IMR-90 (cell line): ENCODE data around the gene MAGI1. TPM values are rescaled to one million over a fixed set of nuclear protein-coding genes. Genes with fewer than 3 reads are reported as not detected.
A peak's percentile ranks its signal among the peaks of the same experiment; 100 is the strongest.

Experiments
- ATAC-seq: fragments of 200-7000 bp; cut with Tn5 transposase; 2 replicates; pipeline ENCODE4 v1.9.1; 2020; ENCODE audit warnings: low read depth, mild to moderate bottlenecking, moderate library complexity
- BruUV-seq: library from RNA; stranded (reverse); fragments of 400-500 nt; replicated peaks from 2 replicates; lab custom pipeline; 2021; lab: Mats Ljungman, UMichigan
- CTCF ChIA-PET: fragments of 300-600 bp; formaldehyde crosslinking; extraction: SDS; loops from one replicate; lab custom pipeline; 2021; ENCODE audit warnings: antibody characterized with exemption; lab: Yijun Ruan, JAX
- POLR2A ChIA-PET: fragments of 300-600 bp; sonication (Branson Sonifier 250); formaldehyde crosslinking; loops from one replicate; lab custom pipeline; 2022; ENCODE audit warnings: antibody characterized with exemption; ENCODE audit not compliant: unreplicated experiment; lab: Charles Lee
- DNase-seq: peaks from one replicate; pipeline ENCODE4 v3.0.0; 2013
- H2AFZ ChIP-seq: replicated peaks from 2 replicates; pipeline ENCODE3; 2013; ENCODE audit warnings: low read length, mild to moderate bottlenecking; ENCODE audit not compliant: poor library complexity
- H2AK5ac ChIP-seq: 2 replicates; pipeline ENCODE4 v1.6.1; 2013; ENCODE audit warnings: low read depth, low read length, inconsistent platforms
- H2AK9ac ChIP-seq: replicated peaks from 2 replicates; pipeline ENCODE3; 2013; ENCODE audit warnings: mild to moderate bottlenecking, low read depth, low read length, moderate library complexity; ENCODE audit not compliant: poor library complexity
- H2BK120ac ChIP-seq: 2 replicates; pipeline ENCODE4 v1.6.1; 2013; ENCODE audit warnings: low read depth, low read length, inconsistent platforms
- H2BK15ac ChIP-seq: 3 replicates; pipeline ENCODE4 v1.6.1; 2013; ENCODE audit warnings: low read depth, low read length, inconsistent platforms
- H2BK20ac ChIP-seq: 2 replicates; pipeline ENCODE4 v1.6.1; 2013; ENCODE audit warnings: low read depth, mild to moderate bottlenecking, inconsistent platforms, low read length, moderate library complexity
- H2BK5ac ChIP-seq: 2 replicates; pipeline ENCODE4 v1.6.1; 2013; ENCODE audit warnings: mild to moderate bottlenecking, low read depth, low read length, inconsistent platforms; ENCODE audit not compliant: poor library complexity, severe bottlenecking
- H3K14ac ChIP-seq: replicated peaks from 2 replicates; pipeline ENCODE4 v1.6.1; 2013; ENCODE audit warnings: low read depth, low read length, inconsistent platforms
- H3K18ac ChIP-seq: 2 replicates; pipeline ENCODE4 v1.6.1; 2013; ENCODE audit warnings: low read depth, low read length, control low read depth
- H3K23ac ChIP-seq: 2 replicates; pipeline ENCODE4 v1.6.1; 2013; ENCODE audit warnings: low read depth, low read length, inconsistent platforms
- H3K27ac ChIP-seq: 2 replicates; pipeline ENCODE4 v1.5.1; 2013; ENCODE audit warnings: mild to moderate bottlenecking, control low read depth, low read length; ENCODE audit not compliant: insufficient read depth
- H3K27me3 ChIP-seq: 2 replicates; pipeline ENCODE4 v1.6.1; 2013; ENCODE audit warnings: low read length; ENCODE audit not compliant: control insufficient read depth, insufficient read depth
- H3K36me3 ChIP-seq: 2 replicates; pipeline ENCODE4 v1.6.1; 2013; ENCODE audit warnings: low read length, mixed read lengths; ENCODE audit not compliant: control insufficient read depth, insufficient read depth
- H3K4ac ChIP-seq: 2 replicates; pipeline ENCODE4 v1.6.1; 2013; ENCODE audit warnings: low read depth, low read length, inconsistent platforms
- H3K4me1 ChIP-seq: 2 replicates; pipeline ENCODE4 v1.6.1; 2013; ENCODE audit warnings: low read length, mixed read lengths; ENCODE audit not compliant: control insufficient read depth, insufficient read depth
- H3K4me2 ChIP-seq: 2 replicates; pipeline ENCODE4 v1.6.1; 2013; ENCODE audit warnings: low read depth, mild to moderate bottlenecking, control low read depth, low read length, moderate library complexity
- H3K4me3 ChIP-seq: 2 replicates; pipeline ENCODE4 v1.5.1; 2013; ENCODE audit warnings: low read depth, mild to moderate bottlenecking, control low read depth, low read length, moderate library complexity; ENCODE audit not compliant: insufficient read depth
- H3K56ac ChIP-seq: 2 replicates; pipeline ENCODE4 v1.6.1; 2013; ENCODE audit warnings: low read length, inconsistent platforms; ENCODE audit not compliant: insufficient read depth; ENCODE audit errors: extremely low read depth
- H3K79me1 ChIP-seq, 2 experiments: 2 replicates each; pipeline ENCODE4 v1.6.1; 2013; ENCODE audit warnings: low read length in 2 of 2, inconsistent platforms in 1 of 2, low read depth in 1 of 2
- H3K9ac ChIP-seq: 2 replicates; pipeline ENCODE4 v1.6.1; 2013; ENCODE audit warnings: low read depth, low read length, control low read depth
- H3K9me1 ChIP-seq: 2 replicates; pipeline ENCODE4 v1.6.1; 2013; ENCODE audit warnings: low read length, inconsistent platforms; ENCODE audit not compliant: insufficient read depth
- H3K9me3 ChIP-seq: 2 replicates; pipeline ENCODE4 v1.6.1; 2013; ENCODE audit warnings: low read length; ENCODE audit not compliant: control insufficient read depth, insufficient read depth
- H4K20me1 ChIP-seq: 2 replicates; pipeline ENCODE4 v1.6.1; 2013; ENCODE audit warnings: low read length, inconsistent platforms; ENCODE audit not compliant: insufficient read depth
- H4K5ac ChIP-seq: 2 replicates; pipeline ENCODE4 v1.6.1; 2013; ENCODE audit warnings: mild to moderate bottlenecking, low read depth, low read length, control low read depth
- H4K8ac ChIP-seq, 2 experiments: 2 replicates each; pipeline ENCODE4 v1.6.1; 2013; ENCODE audit warnings: low read depth in 2 of 2, low read length in 2 of 2, control low read depth in 1 of 2, inconsistent platforms in 1 of 2
- H4K91ac ChIP-seq: 2 replicates; pipeline ENCODE4 v1.6.1; 2013; ENCODE audit warnings: low read depth, low read length, inconsistent platforms; ENCODE audit not compliant: insufficient read depth
- BHLHE40 ChIP-seq: fragments of 150-350 bp; IDR thresholded peaks from 2 replicates; pipeline ENCODE4 v1.6.1; 2016; ENCODE audit warnings: mild to moderate bottlenecking, low read depth, low read length
- CEBPB ChIP-seq: IDR thresholded peaks from 2 replicates; pipeline ENCODE4 v1.6.1; 2012; ENCODE audit warnings: low read depth, low read length, improper control_type of control experiment
- CHD1 ChIP-seq: IDR thresholded peaks from 2 replicates; pipeline ENCODE4 v1.6.1; 2012; ENCODE audit warnings: low read depth, low read length, improper control_type of control experiment
- FOS ChIP-seq: fragments of 150-350 bp; IDR thresholded peaks from 2 replicates; pipeline ENCODE4 v1.6.1; 2016; ENCODE audit warnings: low read depth, low read length
- MAFK ChIP-seq: IDR thresholded peaks from 2 replicates; pipeline ENCODE4 v1.6.1; 2012; ENCODE audit warnings: low read depth, low read length, improper control_type of control experiment
- MAZ ChIP-seq: IDR thresholded peaks from 2 replicates; pipeline ENCODE4 v1.6.1; 2012; ENCODE audit warnings: low read depth, mild to moderate bottlenecking, low read length, improper control_type of control experiment, moderate library complexity, borderline replicate concordance
- MXI1 ChIP-seq: IDR thresholded peaks from 2 replicates; pipeline ENCODE4 v1.6.1; 2012; ENCODE audit warnings: low read depth, mild to moderate bottlenecking, low read length, moderate library complexity, borderline replicate concordance
- NFE2L2 ChIP-seq: fragments of 150-350 bp; IDR thresholded peaks from 2 replicates; pipeline ENCODE4 v1.6.1; 2016; ENCODE audit warnings: low read depth, mild to moderate bottlenecking, low read length
- POLR2A ChIP-seq: IDR thresholded peaks from 2 replicates; pipeline ENCODE4 v1.6.1; 2012; ENCODE audit warnings: mild to moderate bottlenecking, low read depth, low read length
- RAD21 ChIP-seq: IDR thresholded peaks from 2 replicates; pipeline ENCODE4 v1.6.1; 2012; ENCODE audit warnings: low read length, improper control_type of control experiment
- RCOR1 ChIP-seq: IDR thresholded peaks from 2 replicates; pipeline ENCODE4 v1.6.1; 2012; ENCODE audit warnings: mild to moderate bottlenecking, low read length, improper control_type of control experiment; ENCODE audit not compliant: insufficient replicate concordance
- RFX5 ChIP-seq: IDR thresholded peaks from 2 replicates; pipeline ENCODE4 v1.8.0; 2012; ENCODE audit warnings: low read depth, mild to moderate bottlenecking, low read length, moderate library complexity
- SMC3 ChIP-seq: fragments of 150-350 bp; IDR thresholded peaks from 2 replicates; pipeline ENCODE4 v1.6.1; 2016; ENCODE audit warnings: low read depth, mild to moderate bottlenecking, antibody characterized with exemption, low read length, moderate library complexity
- USF2 ChIP-seq: fragments of 150-350 bp; IDR thresholded peaks from 2 replicates; pipeline ENCODE4 v1.6.1; 2017; ENCODE audit warnings: mild to moderate bottlenecking, antibody characterized with exemption, low read length, low read depth
- WGBS, 2 experiments: methylation state at CpG; one replicate each; pipeline versions ENCODE4 v1.1.5 to v1.1.7; 2013; ENCODE audit warnings: missing lambda C conversion rate in 2 of 2; ENCODE audit not compliant: insufficient read length in 1 of 2; ENCODE audit errors: extremely low coverage in 2 of 2; 5-methylcytosine and 5-hydroxymethylcytosine counted together
- dilution Hi-C: fragments of 300-500 bp; cut with HindIII; formaldehyde crosslinking; loops from one replicate; pipeline ENCODE4 v1.14.3; 2018; ENCODE audit warnings: low sequenced_read_pairs; ENCODE audit not compliant: unreplicated experiment
- in situ Hi-C: fragments of 300-500 bp; cut with MboI; formaldehyde crosslinking; loops from 3 replicates; pipeline ENCODE4 v1.14.3; 2019; ENCODE audit warnings: low sequenced_read_pairs, inconsistent platforms, mixed read lengths
- intact Hi-C: fragments of 100-400 bp; cut with micrococcal nuclease; formaldehyde crosslinking; loops from 2 replicates; pipeline ENCODE4 v1.10.0; 2022
- polyA plus RNA-seq, 3 experiments: library from polyadenylated mRNA; depleted of rRNA; stranded (reverse); fragments of >200 nt; gene quantifications; 2 replicates each; pipeline ENCODE4 v1.2.3, GENCODE V29; 2012; ENCODE audit warnings: low replicate concordance in 1 of 3
- total RNA-seq: library from RNA; depleted of rRNA; stranded (reverse); fragments of >200 nt; gene quantifications from 2 replicates; pipeline ENCODE4 v1.2.3, GENCODE V29; 2012
- TF ChIP-seq, protein P1 (sequence below): conservative IDR thresholded peaks from 2 replicates; pipeline ENCODE4 v1.5.1; 2012; ENCODE audit warnings: mild to moderate bottlenecking, low read depth, low read length, improper control_type of control experiment
- TF ChIP-seq, protein P2 (sequence below): fragments of 150-350 bp; IDR thresholded peaks from 2 replicates; pipeline ENCODE4 v1.6.1; 2016; ENCODE audit warnings: low read depth, mild to moderate bottlenecking, low read length, moderate library complexity, borderline replicate concordance

MAGI1 gene
- total and polyA plus RNA-seq, 2 of the 4 experiments (the other 2 are of a cell fraction), result 14.5 to 24.2 TPM

DNA sequence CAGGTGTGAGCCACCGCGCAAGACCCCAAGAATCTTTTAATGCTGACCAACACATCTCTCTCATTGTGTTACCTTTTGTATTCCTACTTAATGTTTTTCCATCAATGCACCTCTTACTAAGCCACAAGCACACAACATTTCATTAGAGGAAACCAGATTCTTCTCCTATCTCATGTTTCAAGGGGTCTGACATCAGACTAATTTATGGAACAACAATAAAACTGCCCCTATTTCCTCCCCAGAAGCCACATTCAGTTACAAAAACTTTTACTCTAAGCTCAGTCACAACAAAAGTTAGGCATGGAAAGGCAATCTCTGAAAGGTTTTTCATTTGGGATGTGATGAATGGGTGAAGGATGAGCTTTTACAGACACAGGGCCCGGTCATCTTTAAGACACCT, 251.8 kb downstream of the MAGI1 start:
- DNase-seq, result no peak
- Histone ChIP-seq H3K14ac (no peak overlapping the region), H3K36me3 (no peaks in the 10 kb centered on the region), H3K9ac (no peak overlapping the region), H3K79me1 (peaks cover 26 to 47% of the 10 kb centered on the region in 2 experiments), H2AK5ac (no peak overlapping the region), H2BK120ac (no peak overlapping the region), H3K9me3 (no peaks in the 10 kb centered on the region), H3K4me2 (no peak overlapping the region), H3K23ac (no peak overlapping the region), H3K18ac (0 out of 2 replicates have a peak overlapping the region, but pooled peaks have one; percentile 25), H2AFZ (no peak overlapping the region), H4K20me1 (no peaks in the 10 kb centered on the region; the same call in 1 of the 2 replicates), H3K27me3 (no peaks in the 10 kb centered on the region), H3K27ac (no peak overlapping the region), H4K8ac (no peak overlapping the region), H4K91ac (no peak overlapping the region), H2AK9ac (no peak overlapping the region), H3K56ac (no peak overlapping the region), H3K4me1 (peaks cover 6% of the 10 kb centered on the region), H3K4ac (peak overlapping the region; percentile 35; the same call in 1 of the 2 replicates), H2BK5ac (no peak overlapping the region), H3K4me3 (no peak overlapping the region), H2BK20ac (no peak overlapping the region), H4K5ac (no peak overlapping the region), H2BK15ac (no peak overlapping the region), H3K9me1 (0 out of 2 replicates have a peak, but pooled peaks cover 4% of the 10 kb centered on the region)
- 95% methylated on average over 2 of the region's 3 CpGs; no CpG with 5 or more reads in 1 of the 2 experiments for WGBS, 2 experiments
- intact Hi-C loops (loop anchor here (5.0 to 10.0 kb wide), 2 partner anchors 168 to 250 kb away; partner anchors contain the start of gene MAGI1), dilution Hi-C loops (no loop called here), in situ Hi-C loops (loop anchor here (5.0 to 10.0 kb wide), 3 partner anchors 258 to 410 kb away; no protein-coding TSS in a partner anchor)
- ATAC-seq, result no peak
- POLR2A ChIA-PET, result no interaction called here
- CTCF ChIA-PET, result no interaction called here
- BruUV-seq, result no TSS peak
- TF ChIP-seq RCOR1 (no peak), RAD21 (no peak), CEBPB (no peak), RFX5 (no peak), NFE2L2 (no peak), MAZ (no peak), POLR2A (no peak), USF2 (no peak), BHLHE40 (no peak), MXI1 (no peak), SMC3 (no peak), MAFK (no peak), FOS (no peak), CHD1 (no peak)
- TF ChIP-seq, protein P1, sequence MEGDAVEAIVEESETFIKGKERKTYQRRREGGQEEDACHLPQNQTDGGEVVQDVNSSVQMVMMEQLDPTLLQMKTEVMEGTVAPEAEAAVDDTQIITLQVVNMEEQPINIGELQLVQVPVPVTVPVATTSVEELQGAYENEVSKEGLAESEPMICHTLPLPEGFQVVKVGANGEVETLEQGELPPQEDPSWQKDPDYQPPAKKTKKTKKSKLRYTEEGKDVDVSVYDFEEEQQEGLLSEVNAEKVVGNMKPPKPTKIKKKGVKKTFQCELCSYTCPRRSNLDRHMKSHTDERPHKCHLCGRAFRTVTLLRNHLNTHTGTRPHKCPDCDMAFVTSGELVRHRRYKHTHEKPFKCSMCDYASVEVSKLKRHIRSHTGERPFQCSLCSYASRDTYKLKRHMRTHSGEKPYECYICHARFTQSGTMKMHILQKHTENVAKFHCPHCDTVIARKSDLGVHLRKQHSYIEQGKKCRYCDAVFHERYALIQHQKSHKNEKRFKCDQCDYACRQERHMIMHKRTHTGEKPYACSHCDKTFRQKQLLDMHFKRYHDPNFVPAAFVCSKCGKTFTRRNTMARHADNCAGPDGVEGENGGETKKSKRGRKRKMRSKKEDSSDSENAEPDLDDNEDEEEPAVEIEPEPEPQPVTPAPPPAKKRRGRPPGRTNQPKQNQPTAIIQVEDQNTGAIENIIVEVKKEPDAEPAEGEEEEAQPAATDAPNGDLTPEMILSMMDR, result no peak
- TF ChIP-seq, protein P2, sequence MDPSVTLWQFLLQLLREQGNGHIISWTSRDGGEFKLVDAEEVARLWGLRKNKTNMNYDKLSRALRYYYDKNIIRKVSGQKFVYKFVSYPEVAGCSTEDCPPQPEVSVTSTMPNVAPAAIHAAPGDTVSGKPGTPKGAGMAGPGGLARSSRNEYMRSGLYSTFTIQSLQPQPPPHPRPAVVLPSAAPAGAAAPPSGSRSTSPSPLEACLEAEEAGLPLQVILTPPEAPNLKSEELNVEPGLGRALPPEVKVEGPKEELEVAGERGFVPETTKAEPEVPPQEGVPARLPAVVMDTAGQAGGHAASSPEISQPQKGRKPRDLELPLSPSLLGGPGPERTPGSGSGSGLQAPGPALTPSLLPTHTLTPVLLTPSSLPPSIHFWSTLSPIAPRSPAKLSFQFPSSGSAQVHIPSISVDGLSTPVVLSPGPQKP, result no peak
